HepG2 (cell line): Measurements from ENCODE around the gene MEDAG. TPM values are rescaled to one million over a fixed set of nuclear protein-coding genes. Genes with fewer than 3 reads are reported as not detected.
A peak's percentile ranks its signal among the peaks of the same experiment; 100 is the strongest.

ENCODE experiments used
- ATF5 ChIP-seq: sonication (generic); formaldehyde crosslinking; IDR thresholded peaks from 2 replicates; pipeline ENCODE4 v1.4.0; 2020; ENCODE audit warnings: mild to moderate bottlenecking, low read depth, missing genetic modification reagents
- BCL6 ChIP-seq: IDR thresholded peaks from 2 replicates; pipeline ENCODE4 v1.6.1; 2016; ENCODE audit warnings: missing genetic modification reagents, missing compliant biosample characterization
- EHMT2 ChIP-seq: fragments of 200-600 bp; sonication (generic); IDR thresholded peaks from 2 replicates; pipeline ENCODE4 v1.7.0; 2017; ENCODE audit warnings: antibody characterized with exemption, low read depth, low read length, borderline replicate concordance
- ERF ChIP-seq: IDR thresholded peaks from 2 replicates; pipeline ENCODE4 v1.6.1; 2018; ENCODE audit warnings: missing biosample characterization, missing genetic modification reagents
- HOXA9 ChIP-seq: sonication (generic); formaldehyde crosslinking; IDR thresholded peaks from 2 replicates; pipeline ENCODE4 v1.8.1; 2022; ENCODE audit warnings: missing genetic modification reagents, mild to moderate bottlenecking, moderate library complexity, borderline replicate concordance
- IKZF4 ChIP-seq: sonication (generic); formaldehyde crosslinking; IDR thresholded peaks from 2 replicates; pipeline ENCODE4 v1.5.1; 2020; ENCODE audit warnings: borderline replicate concordance, mild to moderate bottlenecking, low read depth, missing genetic modification reagents; ENCODE audit errors: not compliant biosample characterization
- NCOA2 ChIP-seq: sonication (generic); formaldehyde crosslinking; IDR thresholded peaks from 2 replicates; pipeline ENCODE4 v1.8.0; 2022; ENCODE audit warnings: inconsistent platforms
- NR0B2 ChIP-seq: sonication (generic); formaldehyde crosslinking; IDR thresholded peaks from 2 replicates; pipeline ENCODE4 v1.4.0; 2020; ENCODE audit warnings: mild to moderate bottlenecking, missing genetic modification reagents
- NRL ChIP-seq: sonication (generic); formaldehyde crosslinking; IDR thresholded peaks from 2 replicates; pipeline ENCODE4 v1.5.0; 2020; ENCODE audit warnings: missing genetic modification reagents, mild to moderate bottlenecking, moderate library complexity, borderline replicate concordance
- SETDB1 ChIP-seq: sonication (generic); formaldehyde crosslinking; IDR thresholded peaks from 2 replicates; pipeline ENCODE4 v1.5.1; 2020; ENCODE audit warnings: missing genetic modification reagents, mild to moderate bottlenecking, borderline replicate concordance
- SPEN ChIP-seq: sonication (generic); formaldehyde crosslinking; IDR thresholded peaks from 2 replicates; pipeline ENCODE4 v1.5.1; 2020; ENCODE audit warnings: low read depth, mild to moderate bottlenecking, missing genetic modification reagents
- TBP ChIP-seq: sonication (generic); formaldehyde crosslinking; IDR thresholded peaks from 2 replicates; pipeline ENCODE4 v1.5.0; 2020; ENCODE audit warnings: missing genetic modification reagents
- ZFP36L1 ChIP-seq: sonication (generic); formaldehyde crosslinking; IDR thresholded peaks from 2 replicates; pipeline ENCODE4 v1.8.0; 2022; ENCODE audit warnings: mild to moderate bottlenecking, missing genetic modification reagents, moderate library complexity
- ZNF232 ChIP-seq: sonication (generic); formaldehyde crosslinking; IDR thresholded peaks from 2 replicates; pipeline ENCODE4 v1.4.0; 2020; ENCODE audit warnings: missing genetic modification reagents, borderline replicate concordance
- ZNF251 ChIP-seq: sonication (generic); formaldehyde crosslinking; IDR thresholded peaks from 2 replicates; pipeline ENCODE4 v1.9.0; 2021; ENCODE audit warnings: mild to moderate bottlenecking, missing genetic modification reagents
- ZNF274 ChIP-seq: sonication (generic); formaldehyde crosslinking; IDR thresholded peaks from 2 replicates; pipeline ENCODE4 v1.5.1; 2020; ENCODE audit warnings: mild to moderate bottlenecking, missing genetic modification reagents
- ZNF547 ChIP-seq: sonication (generic); formaldehyde crosslinking; IDR thresholded peaks from 2 replicates; pipeline ENCODE4 v1.5.1; 2020; ENCODE audit warnings: mild to moderate bottlenecking, missing genetic modification reagents
- ZNF652 ChIP-seq: IDR thresholded peaks from 2 replicates; pipeline ENCODE4 v1.6.1; 2016; ENCODE audit warnings: low read depth, borderline replicate concordance
- ZNF747 ChIP-seq: sonication (generic); formaldehyde crosslinking; IDR thresholded peaks from 2 replicates; pipeline ENCODE4 v1.8.1; 2023; ENCODE audit warnings: missing genetic modification reagents, mild to moderate bottlenecking, borderline replicate concordance
- ZNF883 ChIP-seq: sonication (generic); formaldehyde crosslinking; IDR thresholded peaks from 2 replicates; pipeline ENCODE4 v1.5.1; 2020; ENCODE audit warnings: mild to moderate bottlenecking, missing genetic modification reagents; ENCODE audit errors: not compliant biosample characterization
- polyA plus RNA-seq, 8 experiments: library from polyadenylated mRNA; depleted of rRNA in 3 of 8; stranded (reverse) in 7 of 8; unstranded in 1 of 8; fragments of >200 nt; fragmentation: Illumina TruSeq in 4 of 8; extraction: Trizol in 4 of 8; gene quantifications; 2 replicates each; pipeline versions ENCODE4 v1.2.1 to v1.2.3, GENCODE V29; 2011 to 2016; ENCODE audit warnings: low read depth in 4 of 8, missing spikeins in 1 of 8, mixed read lengths in 1 of 8; ENCODE audit not compliant: insufficient read depth in 1 of 8
- total RNA-seq, 5 experiments: library from RNA; depleted of rRNA; stranded (reverse); fragments of >200 nt; fragmentation: Illumina TruSeq; extraction: Trizol; gene quantifications; 2 replicates each; pipeline ENCODE4 v1.2.3, GENCODE V29; 2016; ENCODE audit warnings: low read depth in 1 of 5
- TF ChIP-seq, protein P1 (sequence below): sonication (generic); formaldehyde crosslinking; IDR thresholded peaks from 2 replicates; pipeline ENCODE4 v1.4.0; 2020; ENCODE audit warnings: mild to moderate bottlenecking, missing genetic modification reagents
- TF ChIP-seq, protein P2 (sequence below): sonication (generic); formaldehyde crosslinking; IDR thresholded peaks from 2 replicates; pipeline ENCODE4 v1.9.0; 2021; ENCODE audit warnings: missing genetic modification reagents, borderline replicate concordance
- TF ChIP-seq, protein P3 (sequence below): sonication (generic); formaldehyde crosslinking; IDR thresholded peaks from 2 replicates; pipeline ENCODE4 v1.8.0; 2022; ENCODE audit warnings: mild to moderate bottlenecking, missing genetic modification reagents, moderate library complexity

Gene MEDAG
- total and polyA plus RNA-seq, 2 of the 13 experiments (the other 11 are each of a cell fraction or from before 2014, with no cell fraction given) = not detected

- no peak for TF ChIP-seq ZNF251 (CRISPR knock-in tag)
- TF ChIP-seq SETDB1 = no peak
- 0 out of 2 replicates have a peak, but pooled peaks have one; percentile 29 for TF ChIP-seq NCOA2 (CRISPR knock-in tag)
- TF ChIP-seq IKZF4 (CRISPR knock-in tag) = no peak
- TF ChIP-seq, protein P1, sequence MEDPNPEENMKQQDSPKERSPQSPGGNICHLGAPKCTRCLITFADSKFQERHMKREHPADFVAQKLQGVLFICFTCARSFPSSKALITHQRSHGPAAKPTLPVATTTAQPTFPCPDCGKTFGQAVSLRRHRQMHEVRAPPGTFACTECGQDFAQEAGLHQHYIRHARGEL (CRISPR knock-in tag) = no peak
- TF ChIP-seq ZNF274 (CRISPR knock-in tag) = peak; percentile 67; the same call in 1 of the 2 replicates
- TF ChIP-seq ZNF232 (CRISPR knock-in tag) = no peak
- no peak for TF ChIP-seq TBP (CRISPR knock-in tag)
- TF ChIP-seq, protein P2, sequence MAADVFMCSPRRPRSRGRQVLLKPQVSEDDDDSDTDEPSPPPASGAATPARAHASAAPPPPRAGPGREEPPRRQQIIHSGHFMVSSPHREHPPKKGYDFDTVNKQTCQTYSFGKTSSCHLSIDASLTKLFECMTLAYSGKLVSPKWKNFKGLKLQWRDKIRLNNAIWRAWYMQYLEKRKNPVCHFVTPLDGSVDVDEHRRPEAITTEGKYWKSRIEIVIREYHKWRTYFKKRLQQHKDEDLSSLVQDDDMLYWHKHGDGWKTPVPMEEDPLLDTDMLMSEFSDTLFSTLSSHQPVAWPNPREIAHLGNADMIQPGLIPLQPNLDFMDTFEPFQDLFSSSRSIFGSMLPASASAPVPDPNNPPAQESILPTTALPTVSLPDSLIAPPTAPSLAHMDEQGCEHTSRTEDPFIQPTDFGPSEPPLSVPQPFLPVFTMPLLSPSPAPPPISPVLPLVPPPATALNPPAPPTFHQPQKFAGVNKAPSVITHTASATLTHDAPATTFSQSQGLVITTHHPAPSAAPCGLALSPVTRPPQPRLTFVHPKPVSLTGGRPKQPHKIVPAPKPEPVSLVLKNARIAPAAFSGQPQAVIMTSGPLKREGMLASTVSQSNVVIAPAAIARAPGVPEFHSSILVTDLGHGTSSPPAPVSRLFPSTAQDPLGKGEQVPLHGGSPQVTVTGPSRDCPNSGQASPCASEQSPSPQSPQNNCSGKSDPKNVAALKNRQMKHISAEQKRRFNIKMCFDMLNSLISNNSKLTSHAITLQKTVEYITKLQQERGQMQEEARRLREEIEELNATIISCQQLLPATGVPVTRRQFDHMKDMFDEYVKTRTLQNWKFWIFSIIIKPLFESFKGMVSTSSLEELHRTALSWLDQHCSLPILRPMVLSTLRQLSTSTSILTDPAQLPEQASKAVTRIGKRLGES (CRISPR knock-in tag) = no peak
- TF ChIP-seq ZNF547 (CRISPR knock-in tag) = peak; percentile 57; the same call in 1 of the 2 replicates
- no peak; the same call in 1 of the 2 replicates for TF ChIP-seq ZNF652
- TF ChIP-seq ZNF883 (CRISPR knock-in tag) = no peak
- no peak for TF ChIP-seq ZFP36L1 (CRISPR knock-in tag)
- TF ChIP-seq, protein P3, sequence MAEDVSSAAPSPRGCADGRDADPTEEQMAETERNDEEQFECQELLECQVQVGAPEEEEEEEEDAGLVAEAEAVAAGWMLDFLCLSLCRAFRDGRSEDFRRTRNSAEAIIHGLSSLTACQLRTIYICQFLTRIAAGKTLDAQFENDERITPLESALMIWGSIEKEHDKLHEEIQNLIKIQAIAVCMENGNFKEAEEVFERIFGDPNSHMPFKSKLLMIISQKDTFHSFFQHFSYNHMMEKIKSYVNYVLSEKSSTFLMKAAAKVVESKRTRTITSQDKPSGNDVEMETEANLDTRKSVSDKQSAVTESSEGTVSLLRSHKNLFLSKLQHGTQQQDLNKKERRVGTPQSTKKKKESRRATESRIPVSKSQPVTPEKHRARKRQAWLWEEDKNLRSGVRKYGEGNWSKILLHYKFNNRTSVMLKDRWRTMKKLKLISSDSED (CRISPR knock-in tag) = no peak
- no peak; the same call in 1 of the 2 replicates for TF ChIP-seq BCL6 (CRISPR knock-in tag)
- no peak for TF ChIP-seq NR0B2 (CRISPR knock-in tag)
- no peak for TF ChIP-seq ZNF747 (CRISPR knock-in tag)
- TF ChIP-seq ATF5 (CRISPR knock-in tag) = no peak
- TF ChIP-seq SPEN (CRISPR knock-in tag) = 0 out of 2 replicates have a peak, but pooled peaks have one; percentile 36
- no peak for TF ChIP-seq HOXA9
- peak; percentile 66; the same call in 1 of the 2 replicates for TF ChIP-seq ERF
- TF ChIP-seq EHMT2 = no peak
- 0 out of 2 replicates have a peak, but pooled peaks have one; percentile 30 for TF ChIP-seq NRL
These were observed 40.7 kb upstream of the MEDAG start (continued) for GRCh38 chr13:30865123-30866049.
